HFF-Myc (cell line): ENCODE results near the gene ANKS1B.

Experiments
- DNase-seq: peaks from one replicate; pipeline ENCODE4 v3.0.0-alpha.2; 2011; ENCODE audit warnings: low read depth; ENCODE audit errors: extremely low read depth
- H3K4me3 ChIP-seq: replicated peaks from 2 replicates; pipeline ENCODE4 v1.5.1; 2011; ENCODE audit warnings: low read depth, mild to moderate bottlenecking, control low read depth, low read length
- CTCF ChIP-seq: IDR thresholded peaks from 2 replicates; pipeline ENCODE4 v1.5.1; 2012; ENCODE audit warnings: mild to moderate bottlenecking, low read depth, low read length, control low read depth; ENCODE audit errors: missing control alignments

The ANKS1B gene

DNA sequence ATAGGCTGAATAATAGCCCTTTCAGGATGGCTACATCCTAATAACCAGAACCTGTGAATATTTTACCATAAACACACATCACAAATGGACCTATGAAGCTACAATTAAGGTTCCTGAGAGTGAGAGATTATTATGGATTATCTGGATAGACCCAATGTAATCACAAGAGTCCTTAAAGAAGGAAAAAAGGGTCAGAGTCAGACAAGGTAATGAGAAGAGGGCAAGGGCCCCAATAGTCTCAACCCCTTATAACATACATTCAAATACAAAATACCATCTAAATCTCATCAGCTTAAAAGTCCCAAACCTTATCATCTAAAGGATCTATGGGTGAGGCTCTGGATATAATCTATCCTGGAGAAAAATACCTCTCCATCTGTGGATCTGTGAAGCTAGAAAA, 272.5 kb downstream of the ANKS1B start:
- DNase-seq = no peak
- H3K4me3 ChIP-seq = no peak overlapping the region
- no peak for TF ChIP-seq CTCF

DNA sequence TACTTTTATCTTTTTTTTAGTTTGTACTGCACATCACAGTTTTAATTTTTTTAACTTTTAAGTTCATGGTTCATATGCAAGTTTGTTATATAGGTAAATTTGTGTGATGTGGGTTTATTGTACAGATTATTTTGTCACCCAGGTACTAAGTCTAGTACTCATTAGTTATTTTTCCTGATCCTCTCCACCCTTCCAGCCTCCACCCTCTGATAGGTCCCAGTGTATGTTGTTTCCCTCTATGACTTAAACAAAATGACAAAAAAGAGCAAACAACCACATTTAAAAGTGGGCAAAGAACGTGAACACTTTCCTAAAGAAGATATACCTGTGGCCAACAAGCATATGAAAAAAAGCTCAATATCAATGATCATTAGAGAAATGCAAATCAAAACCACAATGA, 273.5 kb downstream of the ANKS1B start:
- H3K4me3 ChIP-seq = no peak overlapping the region
- DNase-seq = no peak
- TF ChIP-seq CTCF = no peak

DNA sequence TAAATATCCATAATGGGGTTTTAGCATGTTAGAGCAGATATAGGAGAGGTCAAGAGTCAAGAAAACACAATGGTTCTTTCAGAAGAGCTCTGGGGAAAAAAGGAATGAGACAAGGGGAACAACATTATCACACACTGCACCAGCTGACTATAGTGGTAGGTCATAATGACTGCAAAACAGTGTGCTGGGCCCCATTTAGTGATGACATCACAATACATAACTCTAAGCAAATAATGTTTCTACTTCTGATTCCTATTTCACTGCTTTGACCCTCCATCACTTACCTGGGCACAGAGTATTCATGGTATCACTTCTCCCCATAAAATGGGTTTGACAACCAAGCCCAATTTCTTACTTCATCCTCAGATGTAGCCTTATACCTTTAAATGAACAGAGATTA, 275.1 kb downstream of the ANKS1B start:
- no peak for DNase-seq
- TF ChIP-seq CTCF = no peak
- H3K4me3 ChIP-seq = no peak overlapping the region

DNA sequence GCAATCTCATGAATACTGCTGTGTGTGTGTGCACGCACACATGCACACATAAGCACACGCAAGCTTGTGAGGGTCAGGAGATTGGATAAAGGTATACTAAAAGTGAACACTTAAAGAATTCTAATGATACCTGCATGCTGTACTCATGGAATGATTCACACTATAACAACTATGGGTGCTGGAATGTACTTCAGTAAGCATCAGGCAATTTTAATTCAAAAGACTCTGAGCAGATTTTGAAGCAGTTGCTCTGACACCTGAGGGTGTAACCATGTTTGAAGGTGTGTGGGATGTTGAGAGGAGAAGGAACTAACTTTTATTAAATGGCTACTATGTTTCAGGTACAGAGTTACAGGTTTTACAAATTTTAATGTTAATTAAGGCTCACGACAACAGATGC, 275.6 kb downstream of the ANKS1B start:
- no peak overlapping the region for H3K4me3 ChIP-seq
- no peak for TF ChIP-seq CTCF
- DNase-seq = no peak

DNA sequence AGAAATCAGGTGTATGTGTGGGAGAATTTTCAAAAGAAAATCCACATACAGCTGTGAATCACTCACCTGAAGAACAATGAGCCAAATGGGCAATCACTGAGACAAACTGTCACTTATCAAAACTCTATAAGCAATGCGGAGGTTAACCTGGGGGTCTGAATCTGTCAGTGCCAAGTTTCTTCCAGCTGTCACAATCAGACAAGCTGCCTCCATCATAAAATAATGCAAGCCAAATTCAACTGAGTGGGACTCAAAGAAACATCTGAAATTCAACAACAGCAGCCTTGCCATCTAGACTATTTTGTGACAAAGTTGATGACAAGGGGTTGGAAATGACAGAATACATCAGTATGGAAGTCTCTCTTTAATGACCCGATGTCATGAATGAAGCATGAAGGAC, 276.9 kb downstream of the ANKS1B start:
- H3K4me3 ChIP-seq = no peak overlapping the region
- TF ChIP-seq CTCF = no peak
- no peak for DNase-seq

DNA sequence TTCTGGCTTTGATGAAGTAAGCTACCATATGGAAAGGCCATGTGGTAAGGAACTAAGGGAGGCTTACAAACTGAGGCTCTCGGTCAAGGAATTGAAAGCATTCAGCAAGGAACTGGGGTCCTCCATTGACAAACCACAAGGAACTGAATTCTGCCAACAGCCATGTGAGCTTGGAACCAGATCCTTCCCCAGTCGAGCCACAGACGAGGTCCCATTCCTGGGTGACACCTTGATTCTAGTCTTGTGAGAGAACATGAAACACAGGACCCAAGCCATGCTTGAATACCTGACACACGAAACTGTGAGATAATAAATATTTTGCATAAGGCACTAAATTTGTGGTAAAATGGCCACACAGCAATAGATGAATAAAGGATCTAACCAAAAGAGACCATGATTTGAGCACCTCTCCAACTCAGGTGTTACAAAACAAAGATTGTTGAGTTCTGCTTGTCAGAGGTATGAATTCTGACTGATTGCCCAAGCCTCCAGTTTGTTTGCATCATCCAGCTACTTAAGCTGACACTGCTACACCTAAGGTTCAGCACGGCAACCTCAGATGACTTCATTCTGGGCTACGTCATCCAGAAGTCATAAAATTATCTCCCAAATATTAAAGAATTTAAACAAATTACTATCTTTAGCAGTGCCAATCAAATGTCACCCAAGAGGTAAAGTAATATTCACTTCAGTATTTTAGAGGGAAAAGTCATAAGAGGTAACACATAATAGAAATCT, 277.8 kb downstream of the ANKS1B start:
- H3K4me3 ChIP-seq = no peak overlapping the region
- no peak for DNase-seq
- TF ChIP-seq CTCF = no peak

- no peak for DNase-seq
- no peak for TF ChIP-seq CTCF
- H3K4me3 ChIP-seq = no peak overlapping the region
Measured at GRCh38 chr12:99704458-99704857, 280.3 kb downstream of the ANKS1B start.
